Measurements from ENCODE around the gene SSTR4. TPM values are rescaled to one million over a fixed set of nuclear protein-coding genes. Genes with fewer than 3 reads are reported as not detected.

SSTR4 gene
- total RNA-seq, 4 donors from 2014 or later: not detected

DNA sequence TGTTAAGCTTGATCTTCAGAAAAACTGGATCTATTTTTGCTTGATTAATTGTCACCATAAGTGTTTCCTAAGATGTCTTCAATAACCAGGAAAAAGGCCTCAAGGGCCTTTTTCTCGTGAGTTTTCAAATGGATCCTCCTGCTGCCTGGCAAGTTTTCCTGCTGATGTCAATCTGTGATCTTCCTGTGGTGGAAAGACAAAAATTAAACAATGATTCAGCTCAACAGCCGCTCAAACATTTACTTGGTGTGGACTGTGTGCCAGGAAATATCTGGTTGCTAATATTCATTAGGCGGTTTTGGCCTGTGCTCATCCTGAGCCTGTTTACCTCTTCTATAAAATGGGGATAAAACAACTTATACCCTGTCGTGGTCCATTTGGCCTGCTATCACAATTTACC lies 35.4 kb upstream of the SSTR4 start:
- no peaks in the 10 kb centered on the region for H3K4me1 ChIP-seq
- no peaks in the 10 kb centered on the region for H3K9me3 ChIP-seq
- H3K36me3 ChIP-seq: no peaks in the 10 kb centered on the region
- DNase-seq: no peak
- no peaks in the 10 kb centered on the region for H3K27me3 ChIP-seq
- TF ChIP-seq CTCF (IDR thresholded peaks at IDR 0.05) (no peak), POLR2A (IDR thresholded peaks at IDR 0.05) (no peak)
- no peak overlapping the region for H3K4me3 ChIP-seq
- H3K27ac ChIP-seq: no peak overlapping the region

DNA sequence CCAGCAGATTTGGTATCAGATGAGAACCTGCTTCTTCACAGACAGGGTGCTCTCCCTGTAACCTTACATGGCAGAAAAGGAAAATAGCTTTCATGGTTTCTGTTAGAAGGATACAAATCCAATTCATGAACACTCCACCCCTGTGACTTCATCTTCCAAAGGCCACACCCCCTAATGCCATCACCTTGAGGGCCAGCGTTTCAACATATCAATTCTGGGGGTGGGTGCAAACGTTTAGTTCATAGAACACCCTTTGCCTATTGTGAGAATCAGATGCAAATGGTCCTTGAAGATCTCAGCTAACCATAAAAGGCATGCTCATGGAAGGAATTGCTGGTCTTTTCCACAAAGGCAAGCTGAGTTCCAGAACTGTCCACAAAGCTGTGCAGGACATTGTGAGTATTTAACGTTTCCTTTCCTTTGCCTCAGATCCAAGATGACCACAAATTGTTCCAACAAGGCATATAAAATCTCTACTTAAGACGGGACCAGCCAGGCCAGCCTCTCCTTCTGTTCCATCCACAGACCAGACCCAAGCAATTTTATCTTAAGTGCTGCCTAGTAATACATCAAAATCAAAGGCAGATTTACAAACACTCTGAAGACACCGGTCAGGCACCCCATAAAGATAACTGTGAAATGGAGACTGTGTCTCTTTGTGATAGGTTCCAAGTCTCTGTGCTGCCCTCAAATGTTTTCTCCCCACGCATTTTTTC lies 34.7 kb upstream of the SSTR4 start:
- no peak overlapping the region for H3K4me3 ChIP-seq
- no peak for DNase-seq
- H3K36me3 ChIP-seq: no peaks in the 10 kb centered on the region
- no peaks in the 10 kb centered on the region for H3K4me1 ChIP-seq
- H3K27me3 ChIP-seq: no peaks in the 10 kb centered on the region
- H3K27ac ChIP-seq: no peak overlapping the region
- TF ChIP-seq POLR2A (IDR thresholded peaks at IDR 0.05): no peak
- no peak for TF ChIP-seq CTCF (IDR thresholded peaks at IDR 0.05)
- H3K9me3 ChIP-seq: no peaks in the 10 kb centered on the region

DNA sequence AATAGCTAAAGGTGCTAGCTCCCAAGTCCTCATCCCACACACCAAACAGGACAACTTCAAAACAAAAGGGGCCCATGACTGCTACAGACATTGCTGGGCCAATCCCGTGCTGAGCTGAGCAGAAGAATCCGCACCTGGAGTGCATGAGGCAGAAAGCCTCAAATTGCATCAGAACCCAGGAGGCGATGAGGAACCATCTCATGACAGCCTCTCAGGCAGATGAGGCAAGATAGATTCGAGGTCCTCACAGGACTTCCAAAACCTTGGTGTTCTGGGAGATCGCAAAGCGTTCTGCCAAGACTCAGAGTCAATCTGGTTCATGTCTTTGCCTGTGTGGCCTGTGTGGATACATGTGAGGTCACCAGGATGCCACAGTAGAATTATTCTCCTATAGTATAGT lies 32.8 kb upstream of the SSTR4 start:
- TF ChIP-seq CTCF (IDR thresholded peaks at IDR 0.05): no peak
- no peak for TF ChIP-seq POLR2A (IDR thresholded peaks at IDR 0.05)
- DNase-seq: no peak
- no peak overlapping the region for H3K4me3 ChIP-seq

DNA sequence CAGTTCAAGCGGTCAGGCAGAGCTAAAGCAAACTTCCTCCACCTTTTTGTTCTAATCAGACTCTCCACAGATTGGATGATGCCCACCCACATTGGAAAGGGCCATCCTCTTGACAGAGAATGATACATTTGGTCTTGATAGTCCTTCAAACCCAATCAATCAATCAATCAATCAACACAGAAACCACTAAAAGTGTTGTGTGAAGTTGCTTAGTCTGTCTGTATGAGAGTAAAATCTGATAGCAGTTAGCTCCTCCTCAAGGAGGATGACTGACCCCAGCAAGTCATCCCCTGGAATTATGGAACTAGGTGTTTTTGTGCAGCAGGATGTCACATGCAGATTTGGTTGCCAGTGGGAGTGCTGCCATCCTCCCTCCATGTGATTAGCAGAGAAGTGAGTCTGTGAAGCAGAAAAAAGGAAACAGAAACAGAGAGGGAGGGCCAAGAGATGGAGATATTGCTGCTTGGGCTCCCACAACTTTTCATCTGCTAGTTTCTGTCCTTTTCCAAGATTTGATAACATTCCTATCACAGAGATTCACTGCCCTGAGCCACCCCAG lies 32.0 kb upstream of the SSTR4 start:
- H3K27ac ChIP-seq: no peak overlapping the region
- no peak for DNase-seq
- no peaks in the 10 kb centered on the region for H3K4me1 ChIP-seq
- no peak overlapping the region for H3K4me3 ChIP-seq
- H3K9me3 ChIP-seq: no peaks in the 10 kb centered on the region
- no peaks in the 10 kb centered on the region for H3K27me3 ChIP-seq
- TF ChIP-seq CTCF (IDR thresholded peaks at IDR 0.05) (no peak), POLR2A (IDR thresholded peaks at IDR 0.05) (no peak)
- no peaks in the 10 kb centered on the region for H3K36me3 ChIP-seq

More for the DNA sequence above, 32.8 kb upstream of the SSTR4 start:
- Histone ChIP-seq H3K27ac (no peak overlapping the region), H3K36me3 (no peaks in the 10 kb centered on the region), H3K9me3 (no peaks in the 10 kb centered on the region), H3K4me1 (no peaks in the 10 kb centered on the region), H3K27me3 (no peaks in the 10 kb centered on the region)

DNA sequence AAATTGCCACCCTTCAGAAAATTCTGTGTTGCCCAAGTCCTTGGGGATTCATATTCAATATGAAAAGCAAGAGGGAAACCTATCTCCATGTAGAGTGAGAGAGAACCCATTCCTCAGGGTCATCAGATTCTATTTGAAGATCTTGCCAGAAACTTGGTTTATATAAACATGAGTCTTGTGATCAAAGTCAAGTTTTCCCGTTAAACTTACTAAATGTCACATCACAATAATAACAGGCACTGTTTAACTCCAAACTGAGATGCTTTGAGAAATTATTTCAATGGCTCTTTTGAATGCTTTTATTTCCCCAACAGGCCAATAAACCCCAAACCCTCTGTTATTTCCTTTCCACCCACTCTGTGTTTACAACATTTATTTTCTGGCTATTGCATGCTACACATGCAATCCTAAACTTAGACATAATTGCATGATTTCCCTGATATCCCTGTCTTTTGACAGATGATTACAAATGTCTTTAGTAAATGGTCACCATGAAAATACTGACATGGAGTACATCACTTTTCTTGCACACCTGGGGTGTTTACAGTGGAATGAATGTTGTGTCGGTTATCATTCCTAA lies 31.1 kb upstream of the SSTR4 start:
- Histone ChIP-seq H3K36me3 (no peaks in the 10 kb centered on the region), H3K9me3 (no peaks in the 10 kb centered on the region), H3K4me3 (no peak overlapping the region), H3K27me3 (no peaks in the 10 kb centered on the region), H3K27ac (no peak overlapping the region), H3K4me1 (no peaks in the 10 kb centered on the region)
- TF ChIP-seq CTCF (IDR thresholded peaks at IDR 0.05) (no peak), POLR2A (IDR thresholded peaks at IDR 0.05) (no peak)
- no peak for DNase-seq

Data from Peyer's patch (tissue), 4 donors.